Measurements from ENCODE around the gene EFL1.
"Not testable (repeated sequence)": the region's sequence is repeated elsewhere in the genome, so short reads cannot be mapped to it uniquely, and the experiment has no call there.

EFL1 gene

DNA sequence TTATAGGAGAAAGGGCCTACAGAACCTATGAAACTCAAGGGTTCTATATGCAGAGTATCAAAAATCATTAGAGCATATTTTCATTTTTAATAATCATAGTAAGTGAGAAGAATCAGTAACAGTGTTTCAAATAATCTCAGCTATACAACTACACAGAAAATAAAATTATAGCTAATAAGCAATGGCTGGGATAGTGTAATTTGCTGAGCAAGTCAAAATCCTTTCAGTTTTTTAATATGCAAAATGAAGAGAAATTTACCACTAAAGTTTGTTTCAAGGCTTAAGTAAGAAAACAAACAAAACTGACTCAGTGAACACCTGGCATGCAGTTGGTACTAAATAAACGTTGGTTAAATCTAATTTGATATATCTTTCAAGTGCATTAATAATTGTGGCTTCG, 66.2 kb downstream of the EFL1 start:
- DNase-seq (ENCODE audit: low spot score) = no peak

DNA sequence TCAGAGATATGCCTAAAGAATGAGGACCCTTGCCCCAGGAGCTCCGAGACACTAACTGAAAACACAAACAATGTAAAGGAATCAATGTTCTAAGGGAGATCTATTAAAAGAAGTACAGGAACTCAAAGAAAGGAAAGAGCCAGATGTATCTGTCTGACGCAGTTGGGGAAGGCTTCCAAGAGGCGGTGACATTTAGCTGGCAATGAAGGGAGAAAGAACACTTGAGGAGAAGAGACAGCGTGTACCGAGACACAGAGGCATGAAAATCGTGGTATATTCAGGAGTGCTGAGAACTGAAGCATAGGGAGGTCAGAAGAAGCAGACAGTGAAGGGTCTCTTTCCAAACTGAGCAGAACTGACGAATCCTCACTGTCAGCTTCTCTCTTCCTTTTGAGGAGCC, 66.7 kb downstream of the EFL1 start:
- not testable (repeated sequence) for DNase-seq (ENCODE audit: low spot score)

- not testable (repeated sequence) for DNase-seq (ENCODE audit: low spot score)
Observed at GRCh38 chr15:82194488-82194887, 68.0 kb downstream of the EFL1 start.

DNA sequence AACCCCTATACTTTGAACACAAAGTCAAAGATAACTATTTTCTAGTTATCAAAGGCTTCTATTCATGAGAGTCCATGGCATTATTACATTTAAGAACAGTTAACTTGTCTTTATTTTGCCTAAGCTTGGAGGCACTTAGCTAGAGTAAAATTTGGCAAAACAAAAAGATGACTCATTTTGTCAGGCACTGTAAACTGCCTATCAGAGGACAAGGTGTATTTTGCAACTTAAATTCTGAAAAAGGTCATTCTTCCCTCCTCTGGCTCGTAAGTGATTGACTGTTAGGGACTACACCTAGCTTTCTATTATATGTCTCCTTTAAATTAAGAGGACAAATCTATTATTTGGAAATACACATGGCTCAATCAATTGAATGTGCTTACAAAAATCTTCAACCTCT, 69.1 kb downstream of the EFL1 start:
- not testable (repeated sequence) for DNase-seq (ENCODE audit: low spot score)

DNA sequence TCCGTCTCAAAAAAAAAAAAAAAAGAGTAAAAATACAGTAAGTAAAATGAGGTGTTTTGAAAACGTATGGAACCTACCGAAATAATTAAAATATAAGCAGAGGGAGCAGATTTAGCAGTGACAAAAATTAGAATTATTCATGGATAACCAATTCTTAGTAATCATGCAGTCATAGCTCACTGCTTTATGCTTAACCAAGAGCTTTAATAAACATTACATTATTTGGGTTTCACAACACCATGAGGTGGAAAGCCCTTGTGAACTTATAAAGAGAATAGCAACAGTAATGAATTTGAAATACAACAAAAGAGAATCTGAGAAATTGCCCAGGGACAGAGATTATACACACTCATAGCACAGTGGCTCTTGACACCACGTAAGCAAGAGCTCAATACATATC, 70.1 kb downstream of the EFL1 start:
- DNase-seq (ENCODE audit: low spot score) = not testable (repeated sequence)

- no peak for DNase-seq (ENCODE audit: low spot score)
Observed at GRCh38 chr15:82186719-82187406, 75.7 kb downstream of the EFL1 start.

DNA sequence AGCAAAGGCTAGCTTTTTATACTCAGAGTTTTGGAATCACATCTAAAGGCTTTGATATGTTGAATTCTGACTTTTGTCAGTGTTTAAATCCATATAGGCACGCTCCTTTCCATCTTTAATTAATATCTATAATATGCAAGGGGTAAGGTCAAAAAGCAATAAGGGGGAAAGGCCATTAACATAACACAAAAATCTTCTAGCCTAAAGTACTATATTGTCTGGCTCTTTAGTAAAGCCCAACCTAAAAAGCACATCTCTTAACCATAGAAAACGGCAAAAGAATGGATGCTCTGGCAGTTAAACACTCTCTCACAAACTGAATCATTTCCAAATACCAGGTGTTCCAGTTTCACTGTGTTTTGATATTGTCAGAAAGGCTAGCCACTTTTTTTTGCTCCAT, 76.4 kb downstream of the EFL1 start:
- no peak for DNase-seq (ENCODE audit: low spot score)

- no peak for DNase-seq (ENCODE audit: low spot score)
Observed at GRCh38 chr15:82184776-82185175, 77.8 kb downstream of the EFL1 start.

GRCh38 chr15:82184355-82184754, 78.2 kb downstream of the EFL1 start:
- DNase-seq (ENCODE audit: low spot score) = no peak

DNA sequence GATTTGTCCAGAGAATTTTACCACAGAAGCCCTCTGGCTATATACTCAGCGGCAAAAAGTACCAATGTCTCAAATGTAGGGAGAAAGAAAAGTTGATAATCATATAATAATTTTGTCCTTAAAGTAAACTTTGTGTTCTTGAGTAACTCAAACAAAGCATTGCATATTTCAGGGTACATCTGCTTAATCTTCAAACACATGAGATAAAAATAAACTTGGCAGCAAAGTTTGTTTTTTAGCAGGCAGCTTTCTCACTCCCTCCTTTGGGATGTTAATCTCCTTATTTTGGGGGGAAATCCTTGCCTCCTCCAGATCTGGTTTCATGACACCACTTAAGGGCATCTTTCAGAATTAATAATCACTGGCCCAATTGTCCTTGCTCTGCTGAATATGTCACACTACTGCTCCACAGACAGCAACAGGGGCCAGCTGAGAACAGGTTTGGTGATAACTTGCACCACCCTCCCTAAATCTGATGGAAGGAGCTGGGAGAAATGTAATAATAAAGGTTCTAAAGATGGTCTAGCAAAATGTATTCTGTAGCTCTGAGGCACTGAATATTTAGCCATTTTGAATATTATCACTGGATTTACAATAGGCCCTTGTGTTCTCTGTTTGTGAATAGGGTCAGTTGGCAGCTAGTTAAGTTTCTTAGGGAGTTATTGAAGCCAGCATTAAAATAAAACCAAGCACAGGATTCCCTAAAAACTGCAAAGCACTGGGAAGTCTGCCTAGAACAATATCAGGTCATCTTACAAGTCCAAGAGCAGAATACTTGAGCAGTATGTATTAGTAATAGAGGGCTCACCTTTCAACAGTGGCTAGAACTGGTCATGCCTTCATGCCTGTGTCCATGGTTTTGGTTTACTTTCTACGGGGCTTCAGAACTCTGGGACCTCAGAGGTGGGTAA, 79.2 kb downstream of the EFL1 start:
- no peak for DNase-seq (ENCODE audit: low spot score)

DNA sequence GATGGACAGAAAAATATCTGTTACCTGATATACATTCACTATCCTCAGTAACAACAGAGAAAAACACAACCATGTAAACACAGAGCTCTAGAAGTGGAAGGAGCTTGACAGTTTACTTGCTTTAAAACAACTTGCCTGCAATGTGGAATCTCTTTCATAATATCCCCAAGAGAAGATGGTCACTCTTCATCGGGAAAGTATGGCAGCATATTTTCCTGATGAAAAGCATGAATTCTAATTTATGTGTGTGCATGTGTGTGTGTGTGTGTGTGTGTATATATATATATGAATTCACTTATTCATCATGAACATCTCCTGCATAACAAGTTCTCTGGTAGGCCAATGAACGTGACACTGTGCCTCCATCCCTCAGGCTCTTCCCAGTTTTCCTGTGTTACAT, 81.2 kb downstream of the EFL1 start:
- DNase-seq (ENCODE audit: low spot score) = no peak

DNA sequence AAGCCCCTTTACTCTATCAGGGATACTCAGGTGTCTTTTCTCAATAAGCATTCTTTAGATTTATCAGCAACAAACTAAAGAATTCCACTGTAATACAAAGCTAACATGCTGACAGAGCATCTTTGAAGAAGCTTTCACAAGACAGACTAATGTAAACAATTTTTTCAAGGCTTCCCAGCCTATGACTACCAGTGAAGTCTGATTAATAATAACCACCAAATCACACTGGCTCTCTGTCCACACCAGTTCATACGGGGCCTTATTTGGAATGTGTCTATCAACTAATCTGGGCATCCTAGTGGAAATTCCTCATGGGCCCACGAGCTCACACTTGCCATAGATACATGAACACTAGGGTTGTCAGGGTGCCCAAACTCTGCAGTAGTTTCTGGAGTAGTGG, 84.5 kb downstream of the EFL1 start:
- DNase-seq (ENCODE audit: low spot score) = no peak

DNA sequence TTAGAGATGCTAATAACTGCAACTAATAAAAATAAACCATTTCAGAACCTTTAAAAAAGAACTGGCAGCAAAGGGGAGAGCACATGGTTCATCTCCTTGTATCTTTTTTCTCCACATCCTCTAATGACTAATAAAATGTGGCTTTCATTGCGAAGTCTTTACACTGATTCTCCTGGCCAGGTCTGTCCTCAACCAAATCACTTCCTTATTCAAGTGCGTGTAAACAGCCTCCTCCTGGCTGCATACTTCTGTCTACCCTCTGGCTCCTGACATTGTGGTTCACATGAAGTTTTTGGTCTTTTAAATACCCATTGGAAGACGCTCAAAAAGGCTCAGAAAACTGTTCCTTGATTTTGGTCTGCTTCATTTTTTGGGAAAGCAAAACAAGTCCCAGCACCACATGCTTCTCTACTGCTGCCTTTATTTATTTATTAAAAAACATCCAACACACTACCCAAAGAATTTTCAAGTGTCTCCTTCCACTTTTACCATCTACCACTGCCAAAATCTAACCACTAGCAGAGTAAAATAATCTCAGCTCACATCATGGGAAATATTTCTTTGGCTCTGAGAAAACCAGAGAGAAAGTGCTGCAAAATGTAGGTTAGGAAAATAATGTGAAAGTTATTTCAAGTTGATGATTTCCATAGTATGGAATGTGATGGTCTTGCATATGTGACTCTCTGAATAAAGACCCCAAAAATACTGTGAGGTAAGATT, 85.1 kb downstream of the EFL1 start:
- DNase-seq (ENCODE audit: low spot score) = no peak

- no peak for DNase-seq (ENCODE audit: low spot score)
Observed at GRCh38 chr15:82176542-82176941, 86.0 kb downstream of the EFL1 start.

DNA sequence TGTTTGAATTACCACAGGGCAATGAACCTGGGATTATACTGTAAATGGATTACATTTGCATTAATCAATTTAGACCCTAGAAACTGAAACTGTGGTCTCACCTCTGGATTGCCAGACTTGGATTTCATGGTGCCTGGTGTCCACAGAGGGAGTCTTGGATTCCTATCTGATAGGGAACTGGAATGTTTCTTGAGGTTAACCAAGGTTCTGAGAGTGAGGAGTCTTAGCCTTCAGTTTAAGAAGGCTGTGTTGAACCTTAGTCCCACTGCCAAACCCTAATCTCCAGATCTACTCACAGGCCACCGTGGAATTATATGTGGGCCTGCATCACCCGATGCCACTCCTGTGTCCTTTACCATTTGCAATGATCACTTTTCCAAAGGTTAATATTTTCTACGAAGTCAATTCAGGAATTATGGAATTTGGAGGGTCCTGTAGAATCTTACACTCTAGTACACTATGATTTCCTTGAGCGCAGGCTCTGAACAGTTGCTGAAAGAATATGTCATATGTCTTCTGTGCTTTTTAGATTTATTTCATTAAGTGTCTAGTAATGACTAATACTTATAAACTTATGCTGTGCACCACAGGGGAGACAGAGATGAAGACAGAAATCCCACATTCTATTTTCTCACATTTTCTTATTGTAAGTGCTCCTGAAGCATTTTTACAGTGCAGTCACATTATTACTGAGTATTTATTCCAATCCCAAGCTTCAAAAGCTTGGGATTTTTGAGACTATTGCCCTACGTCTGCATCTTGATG, 87.9 kb downstream of the EFL1 start:
- DNase-seq (ENCODE audit: low spot score) = no peak

DNA sequence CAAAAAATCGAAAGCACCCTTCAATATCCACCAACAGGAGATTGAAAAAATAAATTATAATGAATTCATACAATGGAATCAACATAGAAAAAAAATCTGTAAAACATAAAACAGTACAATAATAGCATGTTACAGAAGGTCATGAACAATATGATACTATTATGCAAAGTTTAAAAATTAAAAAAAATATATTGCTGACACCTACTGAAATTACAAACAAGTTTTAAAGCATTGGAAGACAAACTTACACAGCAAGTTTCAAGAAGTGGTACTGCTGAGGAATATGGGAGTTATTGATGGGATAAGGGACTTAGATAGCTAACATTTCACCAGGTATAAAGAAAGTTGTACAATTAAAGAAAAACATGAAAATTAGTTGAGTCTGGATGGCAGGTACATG, 89.4 kb downstream of the EFL1 start:
- DNase-seq (ENCODE audit: low spot score) = no peak

GRCh38 chr15:82172506-82172905, 90.0 kb downstream of the EFL1 start:
- no peak for DNase-seq (ENCODE audit: low spot score)

- DNase-seq (ENCODE audit: low spot score) = no peak
Observed at GRCh38 chr15:82168757-82169156, 93.8 kb downstream of the EFL1 start.

DNA sequence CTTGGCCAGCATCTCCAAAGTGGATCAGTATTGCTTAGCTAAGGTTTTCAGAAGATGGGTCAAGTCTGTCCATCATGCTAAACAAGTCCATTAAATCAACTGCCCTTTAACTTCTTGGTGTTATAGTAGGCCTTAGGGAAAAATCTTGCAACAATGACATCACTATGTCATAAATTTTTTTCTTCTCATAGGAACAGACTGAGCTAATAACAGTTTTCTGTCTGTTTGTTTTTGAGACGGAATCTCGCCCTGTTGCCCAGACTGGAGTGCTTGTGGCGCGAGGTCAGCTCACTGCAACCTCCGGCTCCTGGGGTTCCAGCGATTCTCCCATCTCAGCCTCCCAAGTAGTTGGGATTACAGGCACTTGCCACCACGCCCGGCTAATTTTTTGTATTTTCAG, 94.2 kb downstream of the EFL1 start:
- no peak for DNase-seq (ENCODE audit: low spot score)

GRCh38 chr15:82165948-82166376, 96.6 kb downstream of the EFL1 start:
- DNase-seq (ENCODE audit: low spot score) = no peak

- DNase-seq (ENCODE audit: low spot score) = no peak
Observed at GRCh38 chr15:82159922-82160321, 102.6 kb downstream of the EFL1 start.

DNA sequence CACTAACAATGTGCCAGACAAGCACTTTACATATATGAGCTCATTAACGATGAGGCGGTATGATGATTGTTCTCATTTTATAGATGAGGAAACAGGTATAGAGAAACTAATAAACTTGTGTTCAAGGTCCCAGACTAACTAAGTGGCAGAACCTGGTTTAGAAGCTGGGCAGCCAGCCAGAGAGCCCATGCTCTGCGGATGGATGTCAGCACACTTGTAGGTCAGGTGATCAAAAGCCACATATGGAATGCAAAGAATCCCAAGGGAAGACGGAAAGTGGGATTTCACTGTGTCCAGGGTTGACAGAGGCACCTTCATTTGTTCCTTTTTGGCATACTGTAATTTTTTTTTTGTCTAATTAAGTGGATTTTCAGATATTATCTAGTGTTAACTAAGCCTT, 103.7 kb downstream of the EFL1 start:
- no peak for DNase-seq (ENCODE audit: low spot score)
